ENCODE results near the gene RHOB. TPM values are rescaled to one million over a fixed set of nuclear protein-coding genes. Genes with fewer than 3 reads are reported as not detected.
"Not testable (repeated sequence)": the region's sequence is repeated elsewhere in the genome, so short reads cannot be mapped to it uniquely, and the experiment has no call there.

The RHOB gene
- total RNA-seq, 1 donor from 2014 or later = 3.5 TPM

GRCh38 chr2:20451761-20452499 is 5.1 kb downstream of the RHOB start:
- intact Hi-C loops (cut with micrococcal nuclease) = no loop called here

- intact Hi-C loops (cut with micrococcal nuclease) = no loop called here
Observed at GRCh38 chr2:20452551-20452950, 5.7 kb downstream of the RHOB start.

GRCh38 chr2:20453087-20453486 is 6.2 kb downstream of the RHOB start:
- intact Hi-C loops (cut with micrococcal nuclease) = no loop called here

GRCh38 chr2:20454036-20454981 is 7.4 kb downstream of the RHOB start:
- intact Hi-C loops (cut with micrococcal nuclease) = no loop called here

GRCh38 chr2:20455076-20455587 is 8.3 kb downstream of the RHOB start:
- intact Hi-C loops (cut with micrococcal nuclease) = no loop called here

- intact Hi-C loops (cut with micrococcal nuclease) = no loop called here
Observed at GRCh38 chr2:20456116-20456571, 9.3 kb downstream of the RHOB start.

- intact Hi-C loops (cut with micrococcal nuclease) = no loop called here
Observed at GRCh38 chr2:20456636-20457426, 10.0 kb downstream of the RHOB start.

- intact Hi-C loops (cut with micrococcal nuclease) = no loop called here
Observed at GRCh38 chr2:20457661-20458630, 11.1 kb downstream of the RHOB start.

- intact Hi-C loops (cut with micrococcal nuclease) = not testable (repeated sequence)
Observed at GRCh38 chr2:20458737-20459484, 12.0 kb downstream of the RHOB start.

GRCh38 chr2:20465716-20466394 is 19.0 kb downstream of the RHOB start:
- intact Hi-C loops (cut with micrococcal nuclease) = no loop called here

GRCh38 chr2:20467789-20468548 is 21.1 kb downstream of the RHOB start:
- intact Hi-C loops (cut with micrococcal nuclease) = no loop called here

- intact Hi-C loops (cut with micrococcal nuclease) = no loop called here
Observed at GRCh38 chr2:20468549-20469500, 22.0 kb downstream of the RHOB start.

- intact Hi-C loops (cut with micrococcal nuclease) = no loop called here
Observed at GRCh38 chr2:20469595-20469994, 22.7 kb downstream of the RHOB start.

- intact Hi-C loops (cut with micrococcal nuclease) = no loop called here
Observed at GRCh38 chr2:20470211-20470610, 23.3 kb downstream of the RHOB start.

GRCh38 chr2:20471148-20471547 is 24.3 kb downstream of the RHOB start:
- intact Hi-C loops (cut with micrococcal nuclease) = no loop called here

- intact Hi-C loops (cut with micrococcal nuclease) = no loop called here
Observed at GRCh38 chr2:20471902-20472559, 25.2 kb downstream of the RHOB start.

All from T-helper 1 cell treated with Interleukin-12 subunit alpha and Interleukin-12 subunit beta and Interleukin-4 antibody, amounts not matched to agents 30 ng/mL and 1 ng/mL, for 36 hours (primary cell).